DND-41 (cell line): ENCODE measurements around the gene DLG2.
"Not testable (repeated sequence)": the region's sequence is repeated elsewhere in the genome, so short reads cannot be mapped to it uniquely, and the experiment has no call there.

Experiments
- ATAC-seq: fragments of 200-7000 bp; cut with Tn5 transposase; 3 replicates; pipeline ENCODE4 v1.9.1; 2021; ENCODE audit warnings: low read depth; ENCODE audit not compliant: insufficient read depth
- DNase-seq: peaks from one replicate; pipeline ENCODE4 v3.0.0-alpha.2; 2020
- H2AFZ ChIP-seq: 2 replicates; pipeline ENCODE4 v1.6.0; 2012; ENCODE audit warnings: low read depth, low read length
- H3K27ac ChIP-seq: 2 replicates; pipeline ENCODE4 v1.5.1; 2012; ENCODE audit warnings: low read length, inconsistent platforms
- H3K27me3 ChIP-seq: fragments of 200-600 bp; sonication (generic); 2 replicates; pipeline ENCODE4 v1.6.0; 2012; ENCODE audit warnings: low read length, mild to moderate bottlenecking, inconsistent platforms; ENCODE audit not compliant: insufficient read depth, poor library complexity
- H3K36me3 ChIP-seq: 2 replicates; pipeline ENCODE4 v1.5.1; 2012; ENCODE audit warnings: low read length, inconsistent platforms; ENCODE audit not compliant: insufficient read depth
- H3K4me1 ChIP-seq: 2 replicates; pipeline ENCODE4 v1.5.1; 2012; ENCODE audit warnings: mild to moderate bottlenecking, low read length; ENCODE audit not compliant: insufficient read depth
- H3K4me2 ChIP-seq: 2 replicates; pipeline ENCODE4 v1.6.0; 2012; ENCODE audit warnings: mild to moderate bottlenecking, moderate library complexity, low read length, inconsistent platforms; ENCODE audit not compliant: insufficient read depth
- H3K4me3 ChIP-seq, 2 experiments: fragments of 200-600 bp in 1 of 2; shearing (Covaris generic) in 1 of 2; 2 replicates each; pipeline ENCODE4 v1.5.1; 2012 to 2016; ENCODE audit warnings: inconsistent platforms in 2 of 2, low read length in 2 of 2, mild to moderate bottlenecking in 2 of 2, low read depth in 1 of 2, moderate library complexity in 1 of 2
- H3K79me2 ChIP-seq: 2 replicates; pipeline ENCODE4 v1.6.0; 2012; ENCODE audit warnings: low read length, inconsistent platforms; ENCODE audit not compliant: insufficient read depth
- H3K9ac ChIP-seq: 2 replicates; pipeline ENCODE4 v1.6.0; 2012; ENCODE audit warnings: low read depth, mild to moderate bottlenecking, inconsistent platforms, low read length, moderate library complexity
- H3K9me3 ChIP-seq: 2 replicates; pipeline ENCODE4 v1.5.1; 2012; ENCODE audit warnings: low read length, moderate library complexity, mild to moderate bottlenecking, inconsistent platforms; ENCODE audit not compliant: insufficient read depth, severe bottlenecking
- H4K20me1 ChIP-seq: 2 replicates; pipeline ENCODE4 v1.6.0; 2012; ENCODE audit warnings: low read length; ENCODE audit not compliant: insufficient read depth
- CTCF ChIP-seq: IDR thresholded peaks from 2 replicates; pipeline ENCODE4 v1.5.1; 2012; ENCODE audit warnings: borderline replicate concordance, low read length, moderate library complexity, mild to moderate bottlenecking; ENCODE audit not compliant: poor library complexity, severe bottlenecking; ENCODE audit errors: extremely low read depth
- EZH2 ChIP-seq: IDR thresholded peaks from 3 replicates; pipeline ENCODE4 v1.6.1; 2012; ENCODE audit warnings: borderline replicate concordance, low read depth, mild to moderate bottlenecking, moderate library complexity, low read length, inconsistent platforms; ENCODE audit not compliant: severe bottlenecking

DLG2 gene

GRCh38 chr11:84310268-84310667 lies 1316.9 kb downstream of the DLG2 start:
- Histone ChIP-seq H3K9ac (no peak overlapping the region), H3K4me2 (no peak overlapping the region), H4K20me1 (no peaks in the 10 kb centered on the region), H3K27ac (no peak overlapping the region), H3K36me3 (no peaks in the 10 kb centered on the region), H3K79me2 (no peaks in the 10 kb centered on the region), H3K27me3 (no peaks in the 10 kb centered on the region), H3K4me1 (no peaks in the 10 kb centered on the region), H3K4me3 (no peak overlapping the region), H2AFZ (no peak overlapping the region), H3K9me3 (no peaks in the 10 kb centered on the region)
- TF ChIP-seq CTCF (no peak), EZH2 (no peak)
- no peak for DNase-seq
- ATAC-seq: no peak

- not testable (repeated sequence) for H3K9ac ChIP-seq, H3K27me3 ChIP-seq, H3K9me3 ChIP-seq, H3K36me3 ChIP-seq, H2AFZ ChIP-seq, ATAC-seq, H4K20me1 ChIP-seq, DNase-seq, H3K4me3 ChIP-seq, H3K4me1 ChIP-seq, H3K27ac ChIP-seq, H3K4me2 ChIP-seq, H3K79me2 ChIP-seq
Observed at GRCh38 chr11:84308491-84308890, 1318.7 kb downstream of the DLG2 start.

GRCh38 chr11:84300092-84300491 lies 1327.1 kb downstream of the DLG2 start:
- Histone ChIP-seq H3K27me3 (no peaks in the 10 kb centered on the region), H3K79me2 (no peaks in the 10 kb centered on the region), H3K36me3 (no peaks in the 10 kb centered on the region), H2AFZ (no peak overlapping the region), H3K4me3 (no peak overlapping the region), H3K4me2 (no peak overlapping the region), H3K9me3 (no peaks in the 10 kb centered on the region), H3K27ac (no peak overlapping the region), H4K20me1 (no peaks in the 10 kb centered on the region), H3K4me1 (no peaks in the 10 kb centered on the region), H3K9ac (no peak overlapping the region)
- TF ChIP-seq EZH2 (no peak), CTCF (no peak)
- ATAC-seq: no peak
- DNase-seq: no peak

GRCh38 chr11:84297570-84297969 lies 1329.6 kb downstream of the DLG2 start:
- no peak overlapping the region for H3K9ac ChIP-seq
- no peak overlapping the region for H3K4me2 ChIP-seq
- DNase-seq: no peak
- no peaks in the 10 kb centered on the region for H3K36me3 ChIP-seq
- H3K4me3 ChIP-seq: no peak overlapping the region
- TF ChIP-seq EZH2: no peak
- no peak for TF ChIP-seq CTCF
- no peaks in the 10 kb centered on the region for H3K9me3 ChIP-seq
- no peak overlapping the region for H3K27ac ChIP-seq
- no peak for ATAC-seq
- no peaks in the 10 kb centered on the region for H3K4me1 ChIP-seq
- no peaks in the 10 kb centered on the region for H3K79me2 ChIP-seq
- H3K27me3 ChIP-seq: no peaks in the 10 kb centered on the region
- H4K20me1 ChIP-seq: no peaks in the 10 kb centered on the region
- H2AFZ ChIP-seq: no peak overlapping the region
